GM10248 (cell line): Measurements from ENCODE around the gene MACROD1.

Experiments
- CTCF ChIA-PET: fragments of 300-600 bp; sonication (Branson Sonifier 250); formaldehyde crosslinking; extraction: SDS; loops from one replicate; lab custom pipeline; 2021; ENCODE audit warnings: antibody characterized with exemption; lab: Yijun Ruan, JAX
- POLR2A ChIA-PET: fragments of 350-650 bp; sonication (Branson Sonifier 250); formaldehyde crosslinking; extraction: SDS; loops from one replicate; lab custom pipeline; 2020; ENCODE audit warnings: antibody characterized with exemption; lab: Yijun Ruan, JAX
- DNase-seq: peaks from one replicate; pipeline ENCODE4 v3.0.0; 2012; ENCODE audit errors: extremely low spot score
- TF ChIP-seq, protein P1 (sequence below): IDR thresholded peaks from 2 replicates; pipeline ENCODE4 v1.5.1; 2012; ENCODE audit warnings: mild to moderate bottlenecking, low read depth; ENCODE audit errors: extremely low read depth, missing control alignments, control extremely low read depth

The MACROD1 gene

DNA sequence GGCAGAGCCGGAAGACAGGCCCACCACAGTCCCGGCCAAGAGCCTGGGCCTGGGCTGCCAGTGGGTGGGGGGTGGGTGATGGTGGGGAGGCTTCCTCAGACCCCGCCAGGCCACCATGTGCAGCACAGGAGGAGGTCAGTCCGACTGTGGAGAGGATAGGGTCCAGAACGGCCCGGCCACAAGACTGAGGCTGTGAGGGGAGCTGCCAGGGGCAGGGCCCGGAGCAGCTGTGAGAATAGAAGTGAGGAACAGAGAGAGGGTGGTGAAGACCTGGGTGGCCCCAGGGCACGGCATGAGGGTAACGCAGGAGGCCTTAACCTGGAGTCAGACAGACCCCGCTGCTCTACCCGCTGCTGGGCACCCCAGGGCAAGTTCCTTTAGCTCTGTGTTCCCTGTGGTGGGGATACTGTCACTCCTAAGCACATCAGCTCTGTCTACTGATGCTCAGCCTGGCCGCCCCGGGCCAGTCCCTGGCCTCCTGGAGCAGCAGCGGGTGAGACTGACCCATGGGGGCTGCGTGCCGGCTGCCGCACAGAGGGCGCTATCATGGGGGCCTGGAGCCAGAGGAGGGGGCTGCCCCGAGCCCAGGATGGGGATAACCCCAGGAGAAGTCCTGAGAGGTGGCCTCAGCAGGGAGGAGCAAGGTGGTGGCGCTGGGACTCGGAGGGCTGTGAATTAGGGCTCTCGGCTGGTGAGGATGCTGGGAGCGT is 42.3 kb upstream of the MACROD1 start:
- ChIA-PET POLR2A (interaction anchor here (0.6 to 4.7 kb wide), 8 partner anchors 9 to 97 kb away, joined by 4 to 36 read pairs (median 7); partner anchors contain the start of genes FKBP2, NUDT22, STIP1 and TRPT1), CTCF (interaction anchor here (1.2 to 16.7 kb wide), 3 partner anchors 21 to 95 kb away, joined by 4 to 368 read pairs (median 219); partner anchors contain the start of genes CATSPERZ, DNAJC4, ESRRA and FKBP2)
- DNase-seq = no peak
- TF ChIP-seq, protein P1, sequence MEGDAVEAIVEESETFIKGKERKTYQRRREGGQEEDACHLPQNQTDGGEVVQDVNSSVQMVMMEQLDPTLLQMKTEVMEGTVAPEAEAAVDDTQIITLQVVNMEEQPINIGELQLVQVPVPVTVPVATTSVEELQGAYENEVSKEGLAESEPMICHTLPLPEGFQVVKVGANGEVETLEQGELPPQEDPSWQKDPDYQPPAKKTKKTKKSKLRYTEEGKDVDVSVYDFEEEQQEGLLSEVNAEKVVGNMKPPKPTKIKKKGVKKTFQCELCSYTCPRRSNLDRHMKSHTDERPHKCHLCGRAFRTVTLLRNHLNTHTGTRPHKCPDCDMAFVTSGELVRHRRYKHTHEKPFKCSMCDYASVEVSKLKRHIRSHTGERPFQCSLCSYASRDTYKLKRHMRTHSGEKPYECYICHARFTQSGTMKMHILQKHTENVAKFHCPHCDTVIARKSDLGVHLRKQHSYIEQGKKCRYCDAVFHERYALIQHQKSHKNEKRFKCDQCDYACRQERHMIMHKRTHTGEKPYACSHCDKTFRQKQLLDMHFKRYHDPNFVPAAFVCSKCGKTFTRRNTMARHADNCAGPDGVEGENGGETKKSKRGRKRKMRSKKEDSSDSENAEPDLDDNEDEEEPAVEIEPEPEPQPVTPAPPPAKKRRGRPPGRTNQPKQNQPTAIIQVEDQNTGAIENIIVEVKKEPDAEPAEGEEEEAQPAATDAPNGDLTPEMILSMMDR = no peak

DNA sequence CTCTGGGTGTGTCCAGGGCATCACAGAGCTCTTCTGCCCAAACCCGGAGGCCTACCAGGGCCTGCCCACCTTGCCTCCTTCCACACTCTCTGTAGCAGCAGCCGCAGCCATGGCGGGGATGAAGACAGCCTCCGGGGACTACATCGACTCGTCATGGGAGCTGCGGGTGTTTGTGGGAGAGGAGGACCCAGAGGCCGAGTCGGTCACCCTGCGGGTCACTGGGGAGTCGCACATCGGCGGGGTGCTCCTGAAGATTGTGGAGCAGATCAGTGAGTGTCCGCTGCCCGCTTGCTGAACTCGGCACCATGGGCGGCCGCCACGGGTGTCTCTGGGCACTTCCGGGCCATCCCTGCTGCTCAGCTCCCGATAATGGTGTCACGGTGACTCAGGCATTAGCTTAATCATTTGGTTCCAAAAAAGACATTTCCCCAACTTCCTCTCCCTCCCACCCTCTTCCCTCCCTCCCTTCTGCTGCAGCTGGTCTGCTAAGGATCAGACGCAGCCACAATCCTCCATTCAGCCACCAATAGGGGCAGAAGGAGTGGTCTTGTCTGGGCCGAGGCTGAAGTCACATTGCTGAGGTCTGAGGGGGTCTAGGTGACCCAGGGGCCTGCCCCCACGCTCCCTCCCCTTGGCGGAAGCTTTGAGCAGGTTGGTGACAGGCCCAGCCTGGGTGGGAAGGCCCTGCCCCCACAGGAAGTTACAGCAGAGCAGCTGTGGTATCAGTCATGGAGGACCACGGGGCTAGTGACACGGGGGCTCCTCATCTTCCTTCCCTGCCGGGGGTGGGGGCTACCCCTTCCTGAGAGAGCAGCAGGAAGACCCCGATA is 41.6 kb upstream of the MACROD1 start:
- peak; percentile 91 for DNase-seq
- TF ChIP-seq, protein P1 = no peak
- CTCF ChIA-PET = interaction anchor here (1.2 to 16.7 kb wide), 7 partner anchors 16 to 207 kb away, joined by 4 to 368 read pairs (median 24); partner anchors contain the start of genes CATSPERZ, DNAJC4, ESRRA and FKBP2
- POLR2A ChIA-PET = interaction anchor here (0.6 to 4.7 kb wide), 10 partner anchors 10 to 97 kb away, joined by 4 to 36 read pairs (median 8); partner anchors contain the start of genes FKBP2, NUDT22, STIP1 and TRPT1

DNA sequence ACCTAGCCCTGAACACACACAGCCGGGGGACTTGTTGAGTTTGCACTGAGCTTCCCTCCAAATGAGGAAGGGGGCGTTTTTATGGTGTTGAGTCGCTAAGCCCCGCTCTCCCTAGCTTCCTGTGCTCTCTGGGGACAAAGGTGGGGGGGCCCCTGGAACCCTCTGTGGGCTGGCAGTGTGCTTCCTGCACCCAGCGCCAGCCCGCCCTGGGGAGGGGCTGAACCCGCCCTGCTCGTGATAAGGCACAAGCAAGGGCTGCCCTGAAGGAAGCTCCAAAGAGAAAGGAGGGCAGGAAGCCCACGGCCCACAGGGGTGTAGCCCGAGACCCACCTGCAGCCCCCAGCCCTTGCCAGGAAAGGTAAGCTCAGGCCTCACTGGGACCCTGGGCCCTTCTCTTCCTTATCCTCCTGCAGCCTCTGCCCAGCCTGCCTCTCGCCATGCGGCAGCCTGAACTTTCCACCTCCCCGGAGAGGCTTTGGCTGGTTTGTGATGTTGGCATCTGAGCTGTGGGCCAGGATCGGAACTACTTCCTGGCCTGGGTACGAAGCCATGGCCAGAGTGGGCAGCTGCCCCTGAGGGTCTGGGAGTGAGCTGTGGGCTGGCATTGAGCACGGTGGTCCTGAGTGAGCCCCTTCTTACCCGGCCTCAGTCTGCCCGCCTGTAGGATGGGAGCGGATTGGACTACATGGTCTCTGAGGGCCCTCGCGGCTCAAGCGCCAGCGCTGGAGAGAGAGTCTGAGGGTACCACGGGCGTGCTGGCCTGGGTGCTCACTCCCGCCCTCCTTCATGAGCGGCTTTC is 40.7 kb upstream of the MACROD1 start, which contains the start of gene FERMT3:
Gene FERMT3, plus strand, starts transcription at position 265 of the 799 bp plus-strand sequence. CDS start 644 bp downstream, outside the sequence.
- POLR2A ChIA-PET = interaction anchor here (1.6 to 4.7 kb wide), 7 partner anchors 10 to 98 kb away, joined by 8 to 36 read pairs (median 10); partner anchors contain the start of genes FKBP2, NUDT22, STIP1 and TRPT1
- CTCF ChIA-PET = interaction anchor here (1.2 to 16.7 kb wide), 12 partner anchors 11 to 206 kb away, joined by 3 to 368 read pairs (median 24); partner anchors contain the start of genes CATSPERZ, DNAJC4, ESRRA and FKBP2
- TF ChIP-seq, protein P1 = no peak
- DNase-seq = peak; percentile 70

GRCh38 chr11:64204464-64204989 is 38.6 kb upstream of the MACROD1 start:
- ChIA-PET POLR2A (interaction anchor here (0.5 to 4.7 kb wide), 9 partner anchors 13 to 1373 kb away, joined by 3 to 36 read pairs (median 6); partner anchors contain the start of genes FKBP2, NUDT22, STIP1 and STX5), CTCF (interaction anchor here (0.6 to 16.7 kb wide), 26 partner anchors 9 to 204 kb away, joined by 3 to 368 read pairs (median 6); partner anchors contain the start of genes BAD, CATSPERZ, DNAJC4 and ESRRA)
- DNase-seq = peak; percentile 83
- TF ChIP-seq, protein P1 = peak; percentile 84

GRCh38 chr11:64204080-64204440 is 38.1 kb upstream of the MACROD1 start:
- CTCF ChIA-PET = interaction anchor here (0.6 to 16.7 kb wide), 25 partner anchors 8 to 203 kb away, joined by 3 to 368 read pairs (median 6); partner anchors contain the start of genes CATSPERZ, DNAJC4, ESRRA and FKBP2
- TF ChIP-seq, protein P1 = no peak
- no peak for DNase-seq
- POLR2A ChIA-PET = interaction anchor here (0.7 to 4.7 kb wide), 6 partner anchors 10 to 113 kb away, joined by 3 to 36 read pairs (median 8); partner anchors contain the start of genes FKBP2, STIP1 and TRMT112
